Aorta (tissue), 5 donors: ENCODE results near the gene GORASP1. TPM values are rescaled to one million over a fixed set of nuclear protein-coding genes. Genes with fewer than 3 reads are reported as not detected.

Source experiments
- ATAC-seq: fragments of 200-7000 bp; cut with Tn5 transposase; one replicate; pipeline ENCODE4 v1.9.1; 2022; ENCODE audit warnings: moderate library complexity; ENCODE audit not compliant: low FRiP score
- DNase-seq, 2 donors: peaks; one replicate each; pipeline ENCODE4 v3.0.0-alpha.2; 2020
- H3K27ac ChIP-seq, 2 donors: one replicate each; pipeline ENCODE4 v1.5.1; 2013; ENCODE audit warnings: low read length in 2 of 2, mild to moderate bottlenecking in 2 of 2, moderate library complexity in 2 of 2, control low read depth in 1 of 2, inconsistent platforms in 1 of 2, low read depth in 1 of 2
- H3K27me3 ChIP-seq, 2 donors: one replicate each; pipeline ENCODE4 v1.6.1; 2013; ENCODE audit warnings: control low read depth in 1 of 2, low read length in 1 of 2, mild to moderate bottlenecking in 1 of 2, moderate library complexity in 1 of 2; ENCODE audit not compliant: insufficient read depth in 2 of 2, control insufficient read depth in 1 of 2
- H3K36me3 ChIP-seq, 2 donors: one replicate each; pipeline ENCODE4 v1.6.1; 2013; ENCODE audit warnings: control low read depth in 1 of 2, low read length in 1 of 2, mild to moderate bottlenecking in 1 of 2; ENCODE audit not compliant: insufficient read depth in 2 of 2, control insufficient read depth in 1 of 2
- H3K4me1 ChIP-seq, 2 donors: one replicate each; pipeline ENCODE4 v1.6.1; 2013; ENCODE audit warnings: low read length in 2 of 2, control low read depth in 1 of 2, mild to moderate bottlenecking in 1 of 2, moderate library complexity in 1 of 2; ENCODE audit not compliant: insufficient read depth in 2 of 2, control insufficient read depth in 1 of 2
- H3K4me3 ChIP-seq, 2 donors: one replicate each; pipeline ENCODE4 v1.5.1; 2013; ENCODE audit warnings: low read length in 2 of 2, control low read depth in 1 of 2, mild to moderate bottlenecking in 1 of 2
- H3K9me3 ChIP-seq: one replicate; pipeline ENCODE4 v1.6.1; 2013; ENCODE audit warnings: mild to moderate bottlenecking, low read length; ENCODE audit not compliant: control insufficient read depth
- WGBS, 2 donors: extraction: QIAGEN DNeasy Blood & Tissue Kit; methylation state at CpG; one replicate each; pipeline ENCODE4 v1.1.7; 2013; 5-methylcytosine and 5-hydroxymethylcytosine counted together
- intact Hi-C, 2 donors: fragments of 100-400 bp; cut with DNase I; formaldehyde crosslinking; loops; one replicate each; pipeline versions ENCODE4 v1.14.2 to v1.15.0; 2022
- polyA plus RNA-seq, 2 donors: library from polyadenylated mRNA; stranded (reverse); fragments of 200-250 nt; gene quantifications; one replicate each; pipeline ENCODE4 v1.2.3, GENCODE V29; 2013
- total RNA-seq, 2 donors: library from RNA; stranded (reverse); fragmentation: NEBNext Ultra II Directional; extraction: Animal tissue kit (Norgen Biotek cat#: 25700); gene quantifications; one replicate each; pipeline ENCODE4 v1.2.1, GENCODE V29; 2021
- donor health status: healthy with polysubstance abuse.
- donor health status: Bipolar disorder and iron deficiency.
- donor health status: DM: no; HTN: no; CAD: no.
- donor health status: DM: no; HTN: no; CAD: no.
- donor health status: DM: yes; HTN: yes; CAD: no.

GORASP1 gene
- total and polyA plus RNA-seq, 4 donors: 14.7 to 66.3 (median 57.2) TPM

DNA sequence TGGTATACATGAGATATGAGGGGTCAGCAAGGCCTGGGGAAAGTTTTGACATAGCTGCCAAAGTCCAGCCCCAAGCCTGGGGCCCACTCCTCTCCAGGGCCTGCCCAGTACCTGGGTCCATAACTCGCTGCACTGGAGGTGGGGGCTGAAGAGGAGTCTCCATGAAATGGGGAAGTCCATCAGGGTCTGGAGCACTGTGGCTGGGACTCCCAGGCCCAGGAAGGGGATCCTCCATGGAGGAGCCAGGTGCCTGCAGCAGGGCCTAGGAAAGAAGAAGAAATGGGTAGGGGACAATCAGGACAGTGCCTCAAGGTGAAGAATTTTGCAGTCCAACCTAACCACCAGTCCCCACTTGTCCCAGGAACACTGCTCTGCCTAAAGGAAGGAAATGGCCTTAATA, 8.2 kb downstream of the GORASP1 start:
- Histone ChIP-seq H3K27me3 (no peaks in the 10 kb centered on the region), H3K9me3 (no peaks in the 10 kb centered on the region), H3K27ac (no peak overlapping the region), H3K4me3 (no peak overlapping the region), H3K4me1 (no peaks in the 10 kb centered on the region), H3K36me3 (peaks cover 0 to 12% of the 10 kb centered on the region in 2 donors)
- ATAC-seq (no peak), DNase-seq (no peak)
- intact Hi-C loops: no loop called here
- 87 to 100% methylated on average over 1 of the region's 1 CpG for WGBS, 2 donors

DNA sequence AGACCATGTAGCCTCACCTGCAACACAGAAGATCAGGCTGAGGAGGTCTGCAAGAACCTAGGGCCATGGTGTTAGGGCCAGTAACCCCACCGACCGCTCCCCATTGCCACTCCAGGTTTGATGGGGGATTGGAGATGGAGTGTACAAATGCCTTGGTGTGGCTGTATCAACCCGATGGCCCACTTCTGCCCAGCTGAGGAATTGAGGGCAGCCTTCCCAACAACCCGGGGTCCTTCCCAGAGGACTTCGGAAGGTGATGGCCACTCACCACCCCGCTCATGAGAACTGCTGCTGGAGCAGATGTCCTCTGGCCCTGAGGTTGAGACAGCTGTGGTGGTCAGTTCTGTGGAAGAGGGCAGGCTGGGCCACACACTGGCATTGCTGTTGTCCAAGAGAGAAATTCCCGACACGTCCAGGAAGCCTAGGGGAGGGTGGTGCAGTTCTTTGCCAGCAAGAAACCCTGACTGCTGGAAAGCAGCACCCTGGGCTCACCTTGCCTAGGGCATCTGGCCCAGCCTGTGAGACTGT, 8.9 kb downstream of the GORASP1 start:
- 83 to 86% methylated on average over 8 of the region's 8 CpGs for WGBS, 2 donors
- DNase-seq: no peak
- intact Hi-C loops: no loop called here

DNA sequence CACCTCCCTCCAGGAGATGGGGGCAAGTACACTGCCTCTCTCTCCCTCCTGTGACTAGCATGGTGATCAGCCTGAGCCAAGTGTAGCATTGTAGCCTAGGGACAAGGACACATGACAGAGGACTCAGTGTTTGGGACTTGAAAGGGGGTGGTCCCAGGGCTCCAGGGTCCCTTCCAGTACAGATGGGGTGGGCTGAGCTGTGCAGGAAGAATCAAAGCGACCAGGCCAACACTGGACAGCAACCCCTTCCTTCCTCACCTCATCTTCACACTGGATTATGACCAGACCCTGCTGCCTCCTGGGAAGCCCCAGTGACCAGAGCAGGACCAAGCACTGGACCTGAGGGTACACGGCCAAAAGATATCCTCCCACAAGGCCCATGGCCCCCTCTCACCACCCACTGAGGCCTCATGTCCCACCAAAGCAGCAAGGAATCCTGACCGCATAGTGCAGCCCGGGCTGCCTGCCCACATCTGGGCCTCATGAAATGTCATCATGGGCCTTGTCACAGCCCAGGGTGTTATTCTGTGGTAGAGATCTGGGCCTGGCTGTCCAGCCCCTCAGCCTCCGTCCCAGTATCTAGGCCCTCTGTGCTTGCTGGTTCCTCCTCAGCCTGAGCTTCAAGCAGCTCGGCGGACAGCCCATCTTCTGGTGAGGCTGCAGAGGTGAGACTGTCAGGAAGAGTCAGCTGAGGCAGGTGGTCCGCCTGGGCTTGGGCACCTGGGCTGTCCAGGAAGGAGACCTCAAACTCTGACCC, 9.5 kb downstream of the GORASP1 start:
- intact Hi-C loops: no loop called here
- DNase-seq (no peak), ATAC-seq (no peak)
- H3K27me3 ChIP-seq: no peaks in the 10 kb centered on the region
- H3K27ac ChIP-seq: no peak overlapping the region
- 77% methylated on average over 8 of the region's 8 CpGs for WGBS, 2 donors
- H3K4me3 ChIP-seq: no peak overlapping the region
- H3K9me3 ChIP-seq: no peaks in the 10 kb centered on the region
- no peaks in the 10 kb centered on the region for H3K4me1 ChIP-seq
- peaks cover 4 to 13% of the 10 kb centered on the region in 2 donors for H3K36me3 ChIP-seq

More for the DNA sequence above, 8.9 kb downstream of the GORASP1 start:
- no peak for ATAC-seq
- Histone ChIP-seq H3K36me3 (peaks cover 4 to 12% of the 10 kb centered on the region in 2 donors), H3K27me3 (no peaks in the 10 kb centered on the region), H3K4me1 (no peaks in the 10 kb centered on the region), H3K27ac (no peak overlapping the region), H3K4me3 (no peak overlapping the region), H3K9me3 (no peaks in the 10 kb centered on the region)

DNA sequence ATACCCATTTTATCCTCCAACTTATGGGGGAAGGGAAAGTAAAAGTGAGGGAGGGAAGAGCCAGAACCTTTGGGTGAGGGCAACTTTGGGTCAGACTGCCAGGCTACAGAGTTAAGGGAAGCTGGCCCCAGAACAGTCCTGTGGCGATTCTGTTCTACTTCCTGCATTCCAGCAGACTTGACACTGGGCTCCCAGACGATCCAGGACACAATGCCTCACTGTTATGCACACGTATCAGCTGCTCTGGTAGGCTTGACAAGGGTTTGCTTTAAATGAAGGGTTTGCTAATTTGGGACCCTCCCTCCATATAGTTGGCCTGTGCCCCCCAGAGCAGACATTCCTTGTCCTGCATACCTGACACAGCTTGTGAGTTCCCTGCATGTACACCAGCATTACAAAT, 10.7 kb downstream of the GORASP1 start:
- H3K36me3 ChIP-seq: peaks cover 4 to 17% of the 10 kb centered on the region in 2 donors
- DNase-seq: no peak

DNA sequence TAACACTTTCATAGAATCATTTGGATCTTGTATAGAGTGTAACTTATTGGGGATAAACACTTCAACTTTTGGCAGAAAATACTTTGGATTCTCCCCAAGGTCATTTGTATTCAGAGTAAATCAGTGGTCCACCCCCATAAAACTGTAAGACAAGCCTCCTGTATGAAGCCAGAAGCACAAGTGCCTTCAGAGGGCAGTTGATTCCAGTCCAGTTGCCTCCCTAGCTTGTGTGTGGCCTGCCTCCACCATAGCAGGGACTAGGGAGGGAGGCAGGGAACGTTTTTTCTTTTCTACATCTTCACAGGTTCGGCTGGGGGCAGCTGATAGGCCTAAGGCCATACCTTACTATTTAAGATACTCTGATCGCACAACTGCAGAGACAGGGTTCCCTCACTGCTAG, 11.6 kb downstream of the GORASP1 start:
- no peak for ATAC-seq
- Histone ChIP-seq H3K4me3 (no peak overlapping the region), H3K9me3 (no peaks in the 10 kb centered on the region), H3K4me1 (no peaks in the 10 kb centered on the region), H3K27ac (no peak overlapping the region), H3K36me3 (peaks cover 6 to 19% of the 10 kb centered on the region in 2 donors), H3K27me3 (no peaks in the 10 kb centered on the region)
- DNase-seq: no peak
- intact Hi-C loops: no loop called here
- WGBS, 2 donors: 64 to 67% methylated on average over 3 of the region's 3 CpGs

More for the DNA sequence above, 10.7 kb downstream of the GORASP1 start:
- Histone ChIP-seq H3K27ac (no peak overlapping the region), H3K4me3 (no peak overlapping the region), H3K9me3 (no peaks in the 10 kb centered on the region), H3K4me1 (no peaks in the 10 kb centered on the region), H3K27me3 (no peaks in the 10 kb centered on the region)
- 7 to 9% methylated on average over 3 of the region's 3 CpGs for WGBS, 2 donors
- ATAC-seq: no peak
- intact Hi-C loops: no loop called here

DNA sequence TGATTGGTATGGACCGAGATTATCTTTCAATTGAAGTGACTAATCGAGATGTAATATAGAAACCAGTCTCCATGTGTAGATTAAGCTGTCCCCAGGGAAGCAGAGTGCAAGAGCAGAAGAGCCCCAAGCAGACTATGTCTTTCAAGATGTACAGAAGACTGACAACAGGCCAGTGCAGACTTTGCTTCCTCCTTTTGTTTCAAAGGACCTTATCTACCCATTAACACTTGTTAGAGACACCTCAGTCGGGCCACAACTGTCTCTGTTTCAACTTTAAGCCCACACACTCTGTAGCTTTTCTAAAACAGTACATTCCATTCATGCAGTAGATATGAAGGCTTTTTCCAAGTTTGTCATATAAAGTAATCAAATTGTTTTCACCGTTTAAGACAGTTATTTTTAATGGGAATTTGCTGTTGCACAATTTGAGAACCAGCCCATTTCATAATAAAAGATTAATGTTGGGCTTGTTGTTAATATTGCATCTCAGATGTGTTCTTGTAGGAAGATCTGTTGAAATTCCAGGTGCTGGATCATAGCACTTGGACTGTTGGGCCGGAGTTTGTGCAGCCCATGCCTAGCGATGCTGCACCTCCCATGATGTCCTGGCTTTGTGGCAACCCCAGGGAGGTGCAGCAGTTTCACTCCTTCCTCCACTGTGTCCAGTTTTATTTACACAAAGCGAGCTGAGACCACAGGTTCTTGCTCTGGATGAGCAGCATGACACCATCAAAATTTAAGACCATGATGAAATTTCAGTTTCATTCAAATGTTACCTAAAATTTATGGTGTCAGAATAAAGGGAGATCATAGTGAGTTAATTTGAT, 12.4 kb downstream of the GORASP1 start:
- Histone ChIP-seq H3K4me1 (no peaks in the 10 kb centered on the region), H3K4me3 (no peak overlapping the region), H3K27ac (no peak overlapping the region), H3K9me3 (no peaks in the 10 kb centered on the region), H3K27me3 (no peaks in the 10 kb centered on the region), H3K36me3 (peaks cover 6 to 19% of the 10 kb centered on the region in 2 donors)
- ATAC-seq: no peak
- no peak for DNase-seq
- WGBS, 2 donors: 81 to 86% methylated on average over 7 of the region's 7 CpGs
- intact Hi-C loops: no loop called here

DNA sequence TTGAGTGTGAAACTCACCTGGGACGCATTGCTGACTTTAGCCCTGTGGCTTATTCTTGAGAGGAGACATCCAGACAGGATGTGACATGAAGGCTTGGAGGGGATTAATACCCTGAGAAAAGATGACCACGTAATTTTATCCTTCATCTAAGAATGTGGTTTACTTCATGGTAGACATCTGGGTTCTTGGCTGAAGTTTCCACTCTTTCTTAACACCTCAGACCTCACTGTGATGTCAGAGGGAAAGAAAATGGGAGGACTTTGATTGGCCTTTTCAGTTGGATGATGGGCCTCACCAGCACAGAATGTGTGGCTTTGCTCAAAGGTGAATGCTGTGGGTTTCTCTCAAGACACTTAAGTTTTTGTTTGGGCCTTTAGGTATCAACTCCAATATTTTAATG, 16.5 kb downstream of the GORASP1 start:
- Histone ChIP-seq H3K4me1 (no peaks in the 10 kb centered on the region), H3K4me3 (no peak overlapping the region), H3K9me3 (no peaks in the 10 kb centered on the region), H3K36me3 (peaks cover 16 to 28% of the 10 kb centered on the region in 2 donors), H3K27me3 (no peaks in the 10 kb centered on the region), H3K27ac (no peak overlapping the region)
- 91 to 93% methylated on average over 2 of the region's 2 CpGs for WGBS, 2 donors
- DNase-seq (no peak), ATAC-seq (no peak)
- intact Hi-C loops: no loop called here

DNA sequence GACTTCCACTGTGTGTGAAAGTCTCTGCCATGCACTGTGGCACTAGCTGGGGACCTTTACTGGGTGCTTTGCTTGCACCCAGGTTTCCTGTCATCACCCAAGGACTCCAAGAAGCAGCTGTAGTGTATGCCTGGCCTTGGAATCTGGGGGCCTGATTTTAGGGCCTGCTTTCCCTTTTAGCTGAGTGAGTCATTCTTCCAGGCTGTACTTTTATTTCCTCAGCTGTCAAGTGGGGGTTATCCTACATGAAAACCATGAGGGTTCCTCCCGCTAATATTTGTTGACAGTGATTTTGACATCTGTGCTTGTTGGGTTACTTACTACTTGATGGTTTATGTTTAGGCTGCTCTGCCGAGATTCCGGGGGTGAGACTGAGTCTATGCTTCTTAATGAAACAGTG, 18.5 kb downstream of the GORASP1 start:
- ATAC-seq (no peak), DNase-seq (no peak)
- Histone ChIP-seq H3K4me1 (no peaks in the 10 kb centered on the region), H3K27ac (no peak overlapping the region), H3K27me3 (no peaks in the 10 kb centered on the region), H3K9me3 (no peaks in the 10 kb centered on the region), H3K4me3 (no peak overlapping the region), H3K36me3 (peaks cover 14 to 24% of the 10 kb centered on the region in 2 donors)
- intact Hi-C loops: no loop called here
- WGBS, 2 donors: 83 to 85% methylated on average over 3 of the region's 3 CpGs
